Measurements from ENCODE around the gene MT4.

- TF ChIP-seq CTCF (IDR thresholded peaks at IDR 0.05): no peak
- TF ChIP-seq POLR2A (IDR thresholded peaks at IDR 0.05): no peak
These were observed 30.0 kb upstream of the MT4 start for GRCh38 chr16:56534847-56535383.
